A673 (cell line): ENCODE results near the gene POLR2J3.
"Not testable (repeated sequence)": the region's sequence is repeated elsewhere in the genome, so short reads cannot be mapped to it uniquely, and the experiment has no call there.

Experiments
- CTCF ChIP-seq: fragments of 300-800, 200-600 bp; sonication (generic); conservative IDR thresholded peaks from 2 replicates; pipeline ENCODE4 v1.5.1; 2017; ENCODE audit warnings: low read depth, mild to moderate bottlenecking, antibody characterized with exemption, low read length, moderate library complexity, mixed read lengths
- EZH2 ChIP-seq: fragments of 200-600 bp; sonication (generic); IDR thresholded peaks from 2 replicates; pipeline ENCODE4 v1.6.1; 2017; ENCODE audit warnings: borderline replicate concordance, low read depth, mild to moderate bottlenecking, mixed read lengths, antibody characterized with exemption, low read length; ENCODE audit not compliant: poor library complexity, severe bottlenecking

GRCh38 chr7:102532127-102532526 is 40.3 kb downstream of the POLR2J3 start:
- TF ChIP-seq CTCF, EZH2: not testable (repeated sequence)
